Calu3 (cell line): Measurements from ENCODE around the gene GNG5. TPM values are rescaled to one million over a fixed set of nuclear protein-coding genes. Genes with fewer than 3 reads are reported as not detected.
"Not testable (repeated sequence)": the region's sequence is repeated elsewhere in the genome, so short reads cannot be mapped to it uniquely, and the experiment has no call there.

Experiments
- BruUV-seq: library from RNA; stranded (reverse); fragments of 400-500 nt; replicated peaks from 2 replicates; lab custom pipeline; 2021; lab: Mats Ljungman, UMichigan
- CTCF ChIA-PET: fragments of 300-600 bp; sonication (Branson Sonifier 250); formaldehyde crosslinking; loops from one replicate; lab custom pipeline; 2022; ENCODE audit warnings: antibody characterized with exemption; lab: Charles Lee
- DNase-seq: peaks from one replicate; pipeline ENCODE4 v3.0.0; 2022
- H3K27ac Mint-ChIP-seq: one replicate; pipeline ENCODE4 v1.8.0; 2022; ENCODE audit warnings: mixed read lengths; ENCODE audit not compliant: unreplicated experiment
- H3K27me3 Mint-ChIP-seq: one replicate; pipeline ENCODE4 v1.8.0; 2022; ENCODE audit warnings: mixed read lengths; ENCODE audit not compliant: unreplicated experiment
- H3K36me3 Mint-ChIP-seq: one replicate; pipeline ENCODE4 v1.8.0; 2022; ENCODE audit warnings: mild to moderate bottlenecking, moderate library complexity, mixed read lengths; ENCODE audit not compliant: insufficient read depth, unreplicated experiment
- H3K4me1 Mint-ChIP-seq: one replicate; pipeline ENCODE4 v1.8.0; 2022; ENCODE audit warnings: mild to moderate bottlenecking, low read depth, mixed read lengths; ENCODE audit not compliant: unreplicated experiment
- H3K4me3 Mint-ChIP-seq: one replicate; pipeline ENCODE4 v1.8.0; 2022; ENCODE audit warnings: mild to moderate bottlenecking, low read depth, moderate library complexity, mixed read lengths; ENCODE audit not compliant: unreplicated experiment
- H3K9me3 Mint-ChIP-seq: one replicate; pipeline ENCODE4 v1.8.0; 2022; ENCODE audit warnings: low read depth, mixed read lengths; ENCODE audit not compliant: unreplicated experiment
- CTCF ChIP-seq: fragments of 200-600 bp; IDR thresholded peaks from one replicate; pipeline ENCODE4 v1.8.0; 2022; ENCODE audit warnings: antibody characterized with exemption; ENCODE audit not compliant: unreplicated experiment
- intact Hi-C: fragments of 100-400 bp; cut with micrococcal nuclease; formaldehyde crosslinking; loops from one replicate; pipeline ENCODE4 v1.10.0; 2022; ENCODE audit not compliant: unreplicated experiment
- total RNA-seq: library from RNA; stranded (reverse); gene quantifications from 2 replicates; pipeline ENCODE4 v1.2.3, GENCODE V29; 2022

The GNG5 gene
- total RNA-seq, 1 experiment from 2014 or later = 118 TPM

GRCh38 chr1:84462118-84462517 is 44.3 kb downstream of the GNG5 start:
- no peak for DNase-seq
- no peak overlapping the region for H3K27ac Mint-ChIP-seq
- no peak for TF ChIP-seq CTCF
- no peaks in the 10 kb centered on the region for H3K9me3 Mint-ChIP-seq
- CTCF ChIA-PET = no interaction called here
- no peaks in the 10 kb centered on the region for H3K27me3 Mint-ChIP-seq
- H3K36me3 Mint-ChIP-seq = no peaks in the 10 kb centered on the region
- H3K4me1 Mint-ChIP-seq = no peaks in the 10 kb centered on the region
- no TSS peak for BruUV-seq
- intact Hi-C loops = no loop called here
- H3K4me3 Mint-ChIP-seq = no peak overlapping the region

DNA sequence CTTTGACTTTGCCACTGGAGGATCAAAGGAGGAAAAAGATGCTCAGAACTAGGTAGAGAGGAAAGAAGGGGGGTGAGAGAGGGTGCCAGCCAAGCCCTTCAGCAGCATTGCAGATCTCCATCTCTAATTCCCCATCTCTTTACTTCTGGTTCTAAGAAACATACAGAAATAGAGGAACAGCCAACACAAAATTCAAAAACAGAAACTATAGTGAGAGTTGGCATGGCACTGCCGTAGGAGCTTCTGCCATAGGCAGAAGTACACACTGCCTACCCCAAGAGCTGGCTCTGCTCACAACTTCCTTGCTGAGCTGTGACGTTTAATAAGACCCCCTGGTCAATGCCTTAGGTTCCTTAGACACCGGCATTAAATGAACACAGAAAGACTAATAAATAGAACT is 53.9 kb downstream of the GNG5 start:
- CTCF ChIA-PET = no interaction called here
- DNase-seq = no peak
- BruUV-seq = no TSS peak
- TF ChIP-seq CTCF = no peak
- Mint-ChIP-seq H3K27ac (no peak overlapping the region), H3K9me3 (no peaks in the 10 kb centered on the region), H3K4me1 (no peaks in the 10 kb centered on the region), H3K27me3 (no peaks in the 10 kb centered on the region), H3K4me3 (no peak overlapping the region), H3K36me3 (no peaks in the 10 kb centered on the region)
- intact Hi-C loops = no loop called here

DNA sequence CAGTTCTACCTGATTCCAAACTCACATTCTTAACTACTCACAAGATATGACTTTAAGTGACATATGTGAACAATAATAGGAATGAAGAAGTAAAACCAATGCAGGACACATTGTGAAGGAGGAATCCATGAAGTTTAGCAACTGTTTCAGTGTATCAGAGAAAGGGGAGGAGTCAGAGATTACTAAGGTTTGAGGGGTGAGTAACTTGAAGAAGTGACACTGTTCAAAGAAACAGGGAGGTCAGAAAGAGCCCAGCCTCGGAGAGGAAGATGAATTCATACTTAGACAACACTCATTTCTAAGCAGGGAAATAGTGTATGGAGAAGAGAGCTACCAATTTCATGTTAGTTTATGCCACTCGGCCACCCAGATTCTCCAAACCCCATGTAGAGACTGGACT is 55.5 kb downstream of the GNG5 start:
- H3K4me1 Mint-ChIP-seq = no peaks in the 10 kb centered on the region
- no peak overlapping the region for H3K27ac Mint-ChIP-seq
- intact Hi-C loops = no loop called here
- no peak for TF ChIP-seq CTCF
- CTCF ChIA-PET = interaction anchor here (0.7 kb wide), 1 partner anchor 780 kb away, joined by 3 read pairs; no protein-coding TSS in a partner anchor
- no peak overlapping the region for H3K4me3 Mint-ChIP-seq
- no peaks in the 10 kb centered on the region for H3K36me3 Mint-ChIP-seq
- H3K27me3 Mint-ChIP-seq = no peaks in the 10 kb centered on the region
- no peak for DNase-seq
- BruUV-seq = no TSS peak
- H3K9me3 Mint-ChIP-seq = no peaks in the 10 kb centered on the region

GRCh38 chr1:84448704-84449103 is 57.7 kb downstream of the GNG5 start:
- H3K36me3 Mint-ChIP-seq, BruUV-seq, H3K4me3 Mint-ChIP-seq, H3K27ac Mint-ChIP-seq, H3K4me1 Mint-ChIP-seq, intact Hi-C loops, H3K27me3 Mint-ChIP-seq, H3K9me3 Mint-ChIP-seq, DNase-seq, CTCF ChIA-PET: not testable (repeated sequence)

Other genes starting within 250 kb of the GNG5 start
- 1.7 and 1.8 TPM in 2 replicates for gene SAMD13, start 204.9 kb downstream of the GNG5 start, total RNA-seq
- not detected in 2 replicates for gene DNASE2B, start 108.1 kb downstream of the GNG5 start, total RNA-seq
- 33.6 TPM in 2 replicates for gene RPF1, start 27.3 kb downstream of the GNG5 start, total RNA-seq
- 0.52 and 0.73 TPM in 2 replicates for gene SPATA1, start 195 bp downstream of the GNG5 start, total RNA-seq
- gene CTBS, start 67.9 kb upstream of the GNG5 start, total RNA-seq = 18.2 and 20.3 TPM in 2 replicates
- 23.2 and 28.0 TPM in 2 replicates for gene SSX2IP, start 183.9 kb upstream of the GNG5 start, total RNA-seq